K562 (cell line): Measurements from ENCODE around the gene NYAP2. TPM values are rescaled to one million over a fixed set of nuclear protein-coding genes. Genes with fewer than 3 reads are reported as not detected.

ENCODE experiments used
- ATAC-seq: fragments of 200-7000 bp; cut with Tn5 transposase; 3 replicates; pipeline ENCODE4 v1.9.1; 2020; ENCODE audit warnings: moderate library complexity
- BruUV-seq: library from RNA; stranded (reverse); fragments of 400-500 nt; replicated peaks from 2 replicates; lab custom pipeline; 2021; lab: Mats Ljungman, UMichigan
- CTCF ChIA-PET: fragments of 300-600 bp; formaldehyde crosslinking; extraction: SDS; loops from one replicate; lab custom pipeline; 2021; ENCODE audit warnings: low intra/inter-chr PET ratio; lab: Yijun Ruan, JAX
- POLR2A ChIA-PET: fragments of 300-600, 350-650 bp; sonication (Branson Sonifier 250); formaldehyde crosslinking; extraction: SDS; loops from one replicate; lab custom pipeline; 2021; ENCODE audit warnings: antibody characterized with exemption, inconsistent platforms; lab: Yijun Ruan, JAX
- DNase-seq, 4 experiments: peaks; one replicate each; pipeline versions ENCODE4 v3.0.0 to v3.0.0-alpha.2; 2011 to 2018; ENCODE audit warnings: low spot score in 3 of 4, mixed read lengths in 3 of 4; ENCODE audit errors: extremely low read depth in 1 of 4
- FAIRE-seq: peaks from 2 replicates; lab custom pipeline; 2011; peaks lifted over from hg19 to GRCh38; lab: Jason Lieb, UNC
- H2AFZ ChIP-seq: 2 replicates; pipeline ENCODE4 v1.6.0; 2011; ENCODE audit warnings: low read depth, low read length, control low read depth, inconsistent platforms
- H3K27ac ChIP-seq: fragments of 200-600 bp; 3 replicates; pipeline ENCODE4 v1.8.0; 2011; ENCODE audit warnings: low read depth, mild to moderate bottlenecking, control low read depth, inconsistent platforms, low read length, moderate library complexity, mixed read lengths; ENCODE audit errors: extremely low read depth
- H3K27me3 ChIP-seq, 2 experiments: fragments of 300-600 bp in 1 of 2; 2 replicates in 1 of 2; 3 replicates in 1 of 2; pipeline versions ENCODE4 v1.6.0 to v1.8.0; 2011; ENCODE audit warnings: inconsistent platforms in 2 of 2, low read length in 2 of 2, mild to moderate bottlenecking in 1 of 2, mixed read lengths in 1 of 2, moderate library complexity in 1 of 2; ENCODE audit not compliant: control insufficient read depth in 2 of 2, insufficient read depth in 2 of 2
- H3K36me3 ChIP-seq: fragments of 300-600 bp; 3 replicates; pipeline ENCODE4 v1.8.0; 2011; ENCODE audit warnings: mild to moderate bottlenecking, low read length, inconsistent platforms; ENCODE audit not compliant: control insufficient read depth, insufficient read depth
- H3K4me1 ChIP-seq, 2 experiments: fragments of 200-600 bp in 1 of 2; replicated peaks in 1 of 2; 2 replicates in 1 of 2; 3 replicates in 1 of 2; pipeline versions ENCODE4 v1.5.1 to v1.8.0; 2011; ENCODE audit warnings: inconsistent platforms in 2 of 2, low read length in 2 of 2, mild to moderate bottlenecking in 1 of 2, mixed read lengths in 1 of 2, moderate library complexity in 1 of 2; ENCODE audit not compliant: control insufficient read depth in 2 of 2, insufficient read depth in 2 of 2
- H3K4me2 ChIP-seq: 2 replicates; pipeline ENCODE4 v1.6.1; 2011; ENCODE audit warnings: low read length, control low read depth, inconsistent platforms, mixed read lengths; ENCODE audit not compliant: insufficient read depth
- H3K4me3 ChIP-seq: fragments of 200-600 bp; sonication (generic), shearing (Covaris generic); 2 replicates; pipeline ENCODE4 v1.5.1; 2016; ENCODE audit warnings: control low read depth, inconsistent platforms
- H3K79me2 ChIP-seq: fragments of 200-600 bp; 3 replicates; pipeline ENCODE4 v1.8.0; 2011; ENCODE audit warnings: low read length, inconsistent platforms; ENCODE audit not compliant: control insufficient read depth, insufficient read depth
- H3K9ac ChIP-seq, 2 experiments: 2 replicates each; pipeline versions ENCODE4 v1.6.0 to v1.6.1; 2011; ENCODE audit warnings: low read depth in 2 of 2, low read length in 2 of 2, control low read depth in 1 of 2, inconsistent platforms in 1 of 2, mild to moderate bottlenecking in 1 of 2, mixed read lengths in 1 of 2; ENCODE audit not compliant: insufficient read depth in 1 of 2
- H3K9me1 ChIP-seq: one replicate; pipeline ENCODE4 v1.6.0; 2011; ENCODE audit warnings: inconsistent platforms, mild to moderate bottlenecking, low read length, moderate library complexity; ENCODE audit not compliant: control insufficient read depth, insufficient read depth
- H3K9me3 ChIP-seq: replicated peaks from 2 replicates; pipeline ENCODE4 v1.5.1; 2011; ENCODE audit warnings: low read depth, low read length, inconsistent platforms; ENCODE audit not compliant: control insufficient read depth, insufficient read depth
- H4K20me1 ChIP-seq: replicated peaks from 2 replicates; pipeline ENCODE4 v1.6.1; 2011; ENCODE audit warnings: low read length, inconsistent platforms, mixed read lengths; ENCODE audit not compliant: control insufficient read depth, insufficient read depth
- ETS1 ChIP-seq: conservative IDR thresholded peaks from 2 replicates; pipeline ENCODE4 v1.6.1; 2011; ENCODE audit warnings: low read depth, mild to moderate bottlenecking, low read length; ENCODE audit not compliant: control insufficient read depth
- GATAD2B ChIP-seq: fragments of 450-650 bp; IDR thresholded peaks from 2 replicates; pipeline ENCODE4 v1.6.1; 2017; ENCODE audit warnings: mild to moderate bottlenecking, borderline replicate concordance
- HMG20A ChIP-seq: fragments of 450-650 bp; formaldehyde crosslinking; conservative IDR thresholded peaks from 2 replicates; pipeline ENCODE4 v1.4.0; 2020; ENCODE audit warnings: mild to moderate bottlenecking, mixed read lengths
- KLF10 ChIP-seq: fragments of 250-450 bp; sonication (Bioruptor Pico); IDR thresholded peaks from 2 replicates; pipeline ENCODE4 v1.6.1; 2021; ENCODE audit warnings: matching md5 sums
- NCOR1 ChIP-seq: fragments of 450-650 bp; IDR thresholded peaks from 2 replicates; pipeline ENCODE4 v1.6.1; 2016; ENCODE audit warnings: mild to moderate bottlenecking, moderate library complexity
- RNF219 ChIP-seq: fragments of 250-450 bp; sonication (Bioruptor Pico); IDR thresholded peaks from 2 replicates; pipeline ENCODE4 v1.5.0; 2022; ENCODE audit warnings: mild to moderate bottlenecking
- ZNF57 ChIP-seq: fragments of 450-650 bp; formaldehyde crosslinking; IDR thresholded peaks from 2 replicates; pipeline ENCODE4 v1.4.0; 2020; ENCODE audit warnings: mild to moderate bottlenecking, moderate library complexity
- WGBS: fragments of 100-300 bp; shearing (Covaris generic); methylation state at CpG from one replicate; pipeline ENCODE4 v1.1.6; 2016; ENCODE audit warnings: low coverage, mixed read lengths; ENCODE audit not compliant: insufficient coverage; ENCODE audit errors: missing lambda C conversion rate; 5-methylcytosine and 5-hydroxymethylcytosine counted together
- in situ Hi-C: fragments of 300-500 bp; cut with MboI; formaldehyde crosslinking; loops from 4 replicates; pipeline ENCODE4 v1.15.0; 2018; ENCODE audit warnings: inconsistent platforms, mixed read lengths
- intact Hi-C: fragments of 100-400 bp; cut with micrococcal nuclease; formaldehyde crosslinking; loops from 2 replicates; pipeline ENCODE4 v1.14.2; 2022
- polyA plus RNA-seq, 8 experiments: library from polyadenylated mRNA; depleted of rRNA in 4 of 8; stranded (reverse) in 5 of 8; unstranded in 3 of 8; fragments of >200 nt; fragmentation: Nextera tagmentation in 2 of 8; fragmentation: Illumina TruSeq in 1 of 8; extraction: Ambion mirVana in 2 of 8; extraction: Trizol in 1 of 8; gene quantifications; 2 replicates each; pipeline versions ENCODE4 v1.2.1 to v1.2.3, GENCODE V29; 2011 to 2014; ENCODE audit warnings: inconsistent platforms in 1 of 8, missing spikeins in 1 of 8
- total RNA-seq, 7 experiments: library from RNA; depleted of rRNA in 6 of 7; stranded (reverse); fragments of >200 nt in 6 of 7; fragmentation: Illumina TruSeq in 2 of 7; extraction: Trizol in 2 of 7; gene quantifications; 2 replicates each; pipeline versions ENCODE4 v1.2.1 to v1.2.3, GENCODE V29; 2011 to 2021; ENCODE audit warnings: low replicate concordance in 1 of 7

The NYAP2 gene
- total and polyA plus RNA-seq, 9 of the 15 experiments (the other 6 are each of a cell fraction or from before 2014, with no cell fraction given) = 0.03 to 0.04 (median 0.04) TPM; not detected in 3

- no peaks in the 10 kb centered on the region for H4K20me1 ChIP-seq
- no peaks in the 10 kb centered on the region for H3K36me3 ChIP-seq
- ChIA-PET CTCF (no interaction called here), POLR2A (no interaction called here)
- intact Hi-C loops (no loop called here), in situ Hi-C loops (no loop called here)
- no peak for TF ChIP-seq HMG20A (CRISPR knock-in tag)
- TF ChIP-seq ETS1 = no peak
- no peak for TF ChIP-seq ZNF57 (CRISPR knock-in tag)
- TF ChIP-seq GATAD2B = no peak
- no peak for TF ChIP-seq RNF219 (CRISPR knock-in tag)
- TF ChIP-seq NCOR1 = no peak
- TF ChIP-seq KLF10 (CRISPR knock-in tag) = no peak
- no TSS peak for BruUV-seq
- ATAC-seq (no peak), DNase-seq (no peak), FAIRE-seq (no peak)
- H3K4me1 ChIP-seq = peaks cover 0 to 2% of the 10 kb centered on the region in 2 experiments; a peak in 2 of 5 replicates
- no peak overlapping the region for H3K27ac ChIP-seq
- H3K9me3 ChIP-seq = no peaks in the 10 kb centered on the region
- H3K79me2 ChIP-seq = no peaks in the 10 kb centered on the region
- H3K9me1 ChIP-seq = no peaks in the 10 kb centered on the region
- H3K4me2 ChIP-seq = no peak overlapping the region
- 0% methylated on average over 1 of the region's 1 CpG for WGBS
- H3K9ac ChIP-seq = no peak overlapping the region
- no peak overlapping the region for H2AFZ ChIP-seq
- no peak overlapping the region for H3K4me3 ChIP-seq
- no peaks in the 10 kb centered on the region for H3K27me3 ChIP-seq
Measured at GRCh38 chr2:225608136-225608535, 208.6 kb downstream of the NYAP2 start.
